GM21367 (cell line): ENCODE results near the gene IFNL1.
"Not testable (repeated sequence)": the region's sequence is repeated elsewhere in the genome, so short reads cannot be mapped to it uniquely, and the experiment has no call there.

Experiments
- ATAC-seq: cut with Tn5 transposase; IDR thresholded peaks from one replicate; pipeline ENCODE4 v1.9.1; 2021; ENCODE audit not compliant: unreplicated experiment

Gene IFNL1

GRCh38 chr19:39328046-39328705 lies 32.0 kb downstream of the IFNL1 start:
- ATAC-seq = no peak

- ATAC-seq = no peak
Measured at GRCh38 chr19:39329948-39330347, 33.7 kb downstream of the IFNL1 start.

- no peak for ATAC-seq
Measured at GRCh38 chr19:39332293-39332692, 36.1 kb downstream of the IFNL1 start.

DNA sequence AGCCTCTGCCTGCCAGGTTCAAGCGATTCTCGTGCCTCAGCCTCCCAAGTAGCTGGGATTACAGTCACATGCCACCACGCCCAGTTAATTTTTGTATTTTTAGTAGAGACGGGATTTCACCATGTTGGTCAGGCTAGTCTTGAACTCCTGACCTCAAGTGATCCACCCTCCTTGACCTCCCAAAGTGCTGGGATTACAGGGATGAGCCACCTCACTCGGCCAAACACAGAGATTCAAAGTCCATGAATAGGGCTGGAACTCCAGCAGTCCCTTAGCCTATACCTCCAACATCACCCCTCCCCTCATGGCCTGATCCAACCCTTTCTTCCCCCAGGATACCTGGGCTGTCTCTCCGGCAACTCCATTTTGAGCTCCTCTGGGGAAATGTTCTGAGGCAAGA lies 36.5 kb downstream of the IFNL1 start:
- not testable (repeated sequence) for ATAC-seq

DNA sequence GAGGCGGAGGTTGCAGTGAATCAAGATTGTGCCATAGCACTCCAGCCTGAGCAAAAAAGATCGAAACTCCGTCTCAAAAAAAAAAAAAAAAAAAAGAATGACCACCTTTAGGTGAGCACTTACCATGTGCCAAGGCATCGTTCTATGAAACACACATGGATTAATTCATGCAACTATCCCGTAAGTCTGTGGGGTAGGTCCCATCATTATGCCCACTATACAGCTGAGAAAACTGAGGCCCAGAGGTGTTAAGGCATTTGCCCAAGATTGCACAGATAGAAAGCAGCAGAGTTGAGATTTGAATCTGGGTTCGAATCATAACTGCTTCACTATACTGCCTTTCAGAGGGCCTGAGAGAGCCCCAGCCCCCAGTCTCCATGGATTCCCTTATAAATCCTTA lies 37.3 kb downstream of the IFNL1 start:
- no peak for ATAC-seq

GRCh38 chr19:39334444-39334976 lies 38.3 kb downstream of the IFNL1 start:
- no peak for ATAC-seq

- peak; percentile 21 for ATAC-seq
Measured at GRCh38 chr19:39335168-39335548, 39.0 kb downstream of the IFNL1 start.

GRCh38 chr19:39336483-39336882 lies 40.3 kb downstream of the IFNL1 start:
- ATAC-seq = no peak

DNA sequence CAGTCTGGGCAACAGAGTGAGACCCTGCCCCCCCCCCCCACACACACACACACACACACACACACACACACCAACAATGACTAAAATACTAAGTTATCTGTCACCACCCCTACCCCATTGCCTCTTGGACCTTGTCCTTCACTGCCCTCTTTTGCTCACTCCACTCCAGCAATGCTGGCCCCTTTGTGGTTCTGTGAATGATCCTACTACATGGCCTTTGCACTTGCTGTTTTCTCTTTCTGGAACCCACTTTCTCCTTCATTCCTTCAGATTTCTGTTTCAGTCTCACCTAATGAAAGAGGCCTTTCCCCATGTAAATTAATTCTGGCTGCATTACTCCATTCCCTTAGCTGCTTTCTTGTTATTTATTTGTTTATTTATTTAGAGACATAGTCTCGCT lies 43.5 kb downstream of the IFNL1 start:
- no peak for ATAC-seq

DNA sequence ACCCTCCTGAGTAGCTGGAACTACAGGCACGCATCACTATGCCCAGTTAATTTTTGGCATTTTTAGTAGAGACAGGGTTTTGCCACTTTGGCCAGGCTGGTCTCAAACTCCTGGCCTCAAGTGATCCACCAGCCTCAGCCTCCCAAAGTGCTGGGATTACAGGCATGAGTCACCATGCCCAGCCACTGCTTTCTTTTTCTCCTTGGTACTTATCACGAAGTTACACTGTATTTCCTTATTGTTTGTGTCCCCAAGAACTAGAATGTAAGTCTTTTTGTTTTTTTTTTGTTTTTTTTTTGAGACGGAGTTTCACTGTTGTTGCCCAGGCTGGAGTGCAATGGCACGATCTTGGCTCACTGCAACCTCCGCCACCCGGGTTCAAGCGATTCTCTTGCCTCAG lies 43.9 kb downstream of the IFNL1 start:
- not testable (repeated sequence) for ATAC-seq

DNA sequence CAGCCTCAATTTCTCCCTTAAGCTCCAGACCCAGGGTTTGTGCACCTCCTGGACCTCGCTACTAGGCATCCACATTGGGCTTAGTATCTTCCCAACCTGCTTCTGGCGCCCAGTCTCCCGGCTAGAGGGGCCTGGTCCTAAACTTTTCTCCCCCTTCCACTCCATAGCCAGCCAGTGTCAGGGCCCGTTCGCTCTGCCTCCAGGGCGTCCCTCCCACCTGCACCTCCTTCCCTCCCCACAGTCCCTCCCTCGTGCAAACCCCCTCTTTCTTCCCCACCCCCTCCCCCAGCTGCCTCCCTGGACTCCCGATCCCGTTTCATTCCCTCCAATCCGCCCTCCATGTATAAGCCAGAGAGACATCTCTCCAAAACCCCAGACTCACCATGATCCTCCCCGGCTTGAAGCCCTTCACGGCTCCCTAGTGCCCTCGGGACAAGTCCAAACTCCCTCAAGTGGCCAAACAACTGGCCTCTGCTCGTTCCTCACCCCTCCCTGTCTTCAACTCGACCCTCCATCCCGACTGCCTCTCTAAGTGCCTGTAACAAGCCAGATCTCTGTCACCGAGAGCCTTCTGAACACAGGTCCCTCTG lies 45.0 kb downstream of the IFNL1 start:
- ATAC-seq = no peak

GRCh38 chr19:39341719-39342604 lies 45.8 kb downstream of the IFNL1 start, which contains the start of gene SAMD4B:
Gene SAMD4B, plus strand, starts transcription at chr19:39342421. Its CDS starts 14,473 bp downstream, at chr19:39356894.
- ATAC-seq = peak; percentile 72

GRCh38 chr19:39342647-39343305 lies 46.6 kb downstream of the IFNL1 start:
- ATAC-seq = no peak

DNA sequence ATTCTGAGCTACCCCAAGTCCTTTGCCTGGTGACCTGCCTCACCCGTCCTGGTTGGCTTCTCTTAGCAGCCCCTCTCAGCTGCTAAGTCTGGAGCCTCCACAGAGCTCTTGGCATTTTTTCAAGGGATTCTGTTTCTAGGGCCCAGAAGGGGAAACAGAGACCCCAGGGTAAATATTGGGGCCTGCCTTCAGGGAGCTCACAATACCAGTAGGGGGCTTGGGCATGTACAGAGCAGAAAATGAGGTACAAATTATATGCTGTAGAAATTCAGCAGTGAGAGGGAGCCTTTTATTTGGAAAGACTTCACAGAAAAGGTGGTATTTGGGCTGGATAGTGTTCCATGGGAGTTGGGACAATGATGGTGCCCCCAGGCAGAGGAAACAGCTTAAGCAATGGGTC lies 49.7 kb downstream of the IFNL1 start:
- ATAC-seq = no peak

DNA sequence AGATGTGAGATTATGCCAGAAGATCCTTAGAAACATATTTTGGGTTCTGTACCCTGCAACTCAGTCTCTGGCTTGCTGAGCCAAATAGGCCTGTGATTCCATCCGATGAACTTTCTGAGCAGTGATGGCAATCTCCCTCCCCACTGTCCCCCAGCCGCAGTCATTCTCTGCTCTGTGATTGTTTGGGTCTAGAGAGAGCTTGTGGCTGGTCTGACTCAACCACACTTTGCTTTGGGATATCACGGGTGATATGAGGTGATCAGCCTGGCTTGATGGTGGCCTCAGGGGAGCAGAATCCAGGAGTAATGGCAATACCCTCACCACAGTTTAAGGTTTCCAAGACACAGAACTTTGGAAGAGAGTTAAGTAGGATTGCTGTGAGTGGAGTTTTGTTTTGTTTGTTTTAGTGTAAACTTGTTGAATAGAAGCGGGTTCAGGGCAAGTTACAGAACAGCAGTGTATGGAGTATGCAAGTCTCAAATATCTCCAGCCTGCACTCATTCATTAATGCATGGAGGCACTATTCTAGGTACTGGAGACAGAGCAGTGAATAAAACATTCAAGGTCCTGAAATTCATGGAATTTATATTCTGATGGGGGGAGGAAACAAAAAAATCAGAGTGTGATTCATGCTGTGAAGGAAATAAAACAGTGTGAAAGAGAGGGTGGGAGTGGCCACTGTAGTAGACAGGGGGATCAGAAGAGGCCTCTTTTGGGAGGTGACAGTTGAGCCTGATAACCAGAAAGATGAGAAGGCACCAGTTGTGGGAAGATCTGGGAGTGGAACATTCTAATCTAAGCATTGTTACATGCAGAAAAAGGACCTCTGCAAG lies 51.3 kb downstream of the IFNL1 start:
- no peak for ATAC-seq
